NCI-H446 treated with DMSO at 0.1 percent for 48 hours (cell line): ENCODE data around the gene FGG.
"Not testable (repeated sequence)": the region's sequence is repeated elsewhere in the genome, so short reads cannot be mapped to it uniquely, and the experiment has no call there.

Source experiments
- DNase-seq: peaks from one replicate; lab custom pipeline; 2025; lab: John Stamatoyannopoulos, UW

The FGG gene

GRCh38 chr4:154610582-154610981, 1.9 kb downstream of the FGG start:
- DNase-seq, result no peak

GRCh38 chr4:154609532-154609931, 2.9 kb downstream of the FGG start:
- no peak for DNase-seq

- no peak for DNase-seq
Observed at GRCh38 chr4:154608361-154609252, 3.8 kb downstream of the FGG start.

DNA sequence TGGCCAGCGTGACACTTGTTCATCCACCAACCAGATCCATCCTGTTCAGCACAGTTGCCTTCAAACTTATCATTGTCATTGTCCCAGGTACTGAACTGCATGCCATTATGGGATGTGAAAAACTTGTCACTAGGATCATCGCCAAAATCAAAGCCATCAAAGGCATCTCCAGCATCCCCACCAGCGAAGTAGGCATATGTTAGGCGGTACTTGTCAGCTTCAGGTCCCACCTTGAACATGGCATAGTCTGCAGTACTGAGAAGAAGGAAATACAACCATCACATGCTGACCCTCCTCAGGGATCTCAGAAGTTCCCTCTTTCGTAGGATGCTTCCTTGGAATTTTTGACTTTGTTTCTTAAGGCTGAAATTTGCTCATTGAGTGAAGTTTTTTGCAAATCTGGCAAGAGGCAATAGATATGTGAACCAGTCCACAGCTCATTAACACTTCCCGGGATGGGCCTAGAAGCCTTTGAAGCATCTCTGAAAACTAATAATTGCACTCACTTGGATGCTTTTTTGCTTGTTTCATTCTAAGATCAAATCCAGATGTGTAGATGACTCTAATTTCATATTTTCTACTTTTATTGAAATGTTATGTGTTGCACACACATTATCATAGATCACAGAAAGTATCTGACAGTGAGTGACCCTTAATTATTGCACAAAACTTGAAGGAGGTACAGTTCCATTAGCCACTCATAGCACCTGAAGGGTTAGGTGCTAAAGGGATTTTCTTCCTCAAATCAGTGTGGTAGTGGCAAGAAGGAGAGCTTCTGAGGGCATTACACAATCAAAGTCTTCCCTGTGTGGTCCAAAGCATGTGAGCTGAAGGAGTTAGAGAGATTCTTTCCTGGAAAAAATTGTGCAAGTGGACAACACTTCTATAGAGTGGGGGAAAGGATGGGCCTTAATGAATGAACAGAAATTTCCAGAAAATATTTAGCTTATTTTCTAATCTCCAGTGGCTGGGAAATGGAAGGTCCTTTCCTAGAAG, 5.4 kb downstream of the FGG start:
- no peak for DNase-seq

DNA sequence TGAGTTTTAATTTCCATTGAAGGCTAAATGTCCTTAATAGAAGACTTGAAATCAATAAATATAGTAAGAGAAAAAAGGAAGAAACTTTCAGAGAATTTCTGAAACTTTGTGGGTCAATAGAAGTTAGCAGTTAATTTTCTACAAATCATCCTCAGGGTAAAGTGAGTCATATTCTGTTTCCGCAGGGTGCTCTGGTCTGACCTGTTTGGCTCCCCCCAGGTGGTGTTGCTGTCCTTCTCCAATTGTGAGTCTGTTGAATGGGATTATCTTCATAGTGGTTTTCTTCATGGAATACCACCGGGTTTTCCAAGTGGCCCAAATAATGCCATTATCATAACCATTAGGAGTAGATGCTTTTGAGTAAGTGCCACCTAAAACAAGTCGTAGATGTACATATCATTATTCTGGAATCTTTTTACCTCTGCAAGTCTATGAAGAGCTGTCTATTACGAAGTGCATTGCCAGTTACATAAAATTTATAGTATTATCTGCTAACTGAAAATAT, 7.7 kb downstream of the FGG start:
- DNase-seq, result no peak

DNA sequence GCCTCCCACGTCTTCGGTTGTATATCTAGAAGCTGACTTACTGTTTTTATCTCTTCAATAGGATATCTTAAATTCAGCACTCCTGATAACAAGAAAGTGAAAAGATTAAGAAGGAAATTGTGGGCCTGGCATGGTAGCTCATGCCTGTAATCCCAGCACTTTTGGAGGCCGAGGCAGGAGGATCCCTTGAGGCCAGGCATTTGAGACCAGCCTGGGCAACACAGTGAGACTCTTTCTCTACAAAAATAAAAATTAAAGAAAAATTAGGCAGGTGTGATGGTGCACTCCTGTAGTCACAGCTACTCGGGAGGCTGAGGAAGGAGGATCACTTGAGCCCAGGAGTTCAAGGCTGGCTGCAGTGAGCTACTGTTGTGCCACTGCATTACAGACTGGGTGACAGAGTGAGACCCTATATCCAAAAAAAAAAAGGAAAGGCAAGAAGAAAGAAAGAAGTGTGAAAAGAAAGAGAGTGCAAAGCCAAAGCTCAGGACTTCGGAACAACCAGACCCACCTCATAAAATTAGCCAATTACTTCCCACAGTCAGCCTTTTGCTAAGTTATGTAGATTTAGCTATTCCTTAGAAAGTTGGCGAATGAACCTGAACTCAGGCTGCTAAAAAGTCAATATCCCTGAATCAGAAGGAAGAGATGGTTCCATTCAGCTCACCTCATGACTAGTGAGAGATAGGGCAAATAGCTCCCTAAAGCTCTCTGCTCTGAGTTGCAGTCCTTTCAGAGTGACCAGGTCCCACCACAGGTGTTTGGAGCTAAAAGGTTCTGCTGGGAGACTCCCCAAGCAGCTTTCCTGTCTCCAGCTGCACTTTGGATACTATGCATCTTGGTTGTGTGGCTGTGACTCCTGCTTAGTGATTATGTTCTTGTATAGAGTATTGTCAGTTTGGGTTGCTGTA, 9.2 kb downstream of the FGG start:
- DNase-seq, result no peak

DNA sequence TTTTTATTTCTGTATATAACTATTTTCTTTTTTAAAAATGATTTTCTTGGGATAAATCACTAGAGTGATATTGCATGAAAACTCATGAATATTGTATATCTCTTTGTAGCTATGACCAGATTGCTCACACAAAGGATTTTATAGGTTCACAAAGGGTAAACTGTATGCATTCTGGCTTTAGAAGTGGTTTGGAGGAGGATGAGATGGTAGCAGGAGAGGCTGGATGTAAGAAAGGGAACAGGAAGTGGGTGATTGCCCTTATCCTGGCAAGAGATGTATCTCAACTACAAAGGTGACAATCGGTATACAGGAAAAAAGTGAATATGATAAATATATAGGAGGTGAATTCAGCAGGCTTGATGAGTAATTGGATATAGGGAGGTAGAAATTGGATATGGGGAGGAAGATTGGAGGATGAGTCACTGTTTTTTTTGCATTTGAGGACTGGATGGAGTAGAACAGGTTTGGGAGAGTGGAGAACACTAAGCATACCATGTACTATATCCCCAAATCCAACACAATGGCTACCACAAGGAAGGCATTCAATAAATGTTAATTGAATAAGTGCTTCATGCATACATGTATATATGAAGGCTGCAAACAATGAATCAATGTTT, 9.9 kb downstream of the FGG start:
- DNase-seq, result no peak

DNA sequence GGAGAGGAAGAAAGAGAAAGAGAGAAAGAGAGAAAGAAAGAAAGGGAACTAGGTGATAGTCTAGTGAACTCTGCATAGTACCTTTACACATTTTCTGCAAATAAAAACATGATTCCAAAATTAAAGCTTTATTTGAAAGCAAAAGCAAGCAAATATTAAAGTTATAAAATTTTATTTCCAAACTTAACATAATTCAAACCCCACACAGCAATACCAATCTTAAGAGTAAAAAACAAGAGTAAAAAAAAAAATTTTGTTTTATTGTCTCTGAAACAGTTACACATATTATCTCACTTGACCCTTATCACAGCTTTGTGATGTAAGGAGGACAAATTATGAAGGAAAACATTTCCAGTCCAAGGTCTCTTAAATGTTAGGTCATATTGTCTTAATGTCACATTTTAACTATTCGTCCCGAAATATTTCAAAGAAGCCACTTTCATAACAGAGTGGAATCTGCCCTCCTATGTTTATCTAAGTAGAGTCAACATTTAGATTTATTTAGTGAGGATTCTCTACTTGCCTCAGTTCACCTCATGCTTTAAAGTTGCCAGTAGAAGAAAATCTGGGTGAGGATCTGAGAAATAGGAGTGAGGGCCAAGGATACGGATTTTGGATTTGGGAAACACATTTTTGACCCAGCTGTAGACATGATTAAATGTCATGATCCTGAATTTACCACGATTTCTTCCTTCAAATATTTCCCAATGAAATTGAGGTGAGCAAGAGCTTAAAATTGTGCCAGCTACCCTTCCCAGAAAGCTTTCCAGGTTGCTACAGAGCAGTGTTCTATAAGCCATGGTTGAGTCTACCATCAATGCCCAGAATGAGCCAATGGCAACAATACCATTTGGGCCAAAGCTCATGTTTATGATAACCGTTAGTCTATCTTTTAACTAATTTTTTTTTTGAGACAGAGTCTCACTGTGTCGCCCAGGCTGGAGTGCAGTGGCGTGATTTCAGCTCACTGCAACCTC, 14.4 kb downstream of the FGG start:
- DNase-seq, result no peak

- DNase-seq, result not testable (repeated sequence)
Observed at GRCh38 chr4:154597281-154597680, 15.2 kb downstream of the FGG start.

DNA sequence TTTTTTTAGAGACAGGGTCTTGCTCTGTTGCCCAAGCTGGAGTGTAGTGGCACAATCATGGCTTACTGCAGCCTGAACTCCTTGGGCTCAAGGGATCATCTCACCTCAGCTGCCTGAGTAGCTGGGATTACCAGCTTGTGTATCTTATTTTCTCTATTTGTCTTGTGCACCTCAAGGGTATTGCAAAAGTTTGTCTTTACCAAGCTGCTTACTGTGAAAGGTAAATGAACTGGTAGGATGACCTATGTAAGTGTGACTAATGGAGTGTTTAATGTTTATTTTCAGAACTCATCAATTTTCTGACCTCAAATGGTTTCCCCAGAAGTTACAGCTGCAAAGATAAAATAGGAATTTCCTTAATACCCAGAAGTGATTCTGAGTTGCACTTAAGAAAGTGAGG, 16.6 kb downstream of the FGG start:
- DNase-seq, result no peak

DNA sequence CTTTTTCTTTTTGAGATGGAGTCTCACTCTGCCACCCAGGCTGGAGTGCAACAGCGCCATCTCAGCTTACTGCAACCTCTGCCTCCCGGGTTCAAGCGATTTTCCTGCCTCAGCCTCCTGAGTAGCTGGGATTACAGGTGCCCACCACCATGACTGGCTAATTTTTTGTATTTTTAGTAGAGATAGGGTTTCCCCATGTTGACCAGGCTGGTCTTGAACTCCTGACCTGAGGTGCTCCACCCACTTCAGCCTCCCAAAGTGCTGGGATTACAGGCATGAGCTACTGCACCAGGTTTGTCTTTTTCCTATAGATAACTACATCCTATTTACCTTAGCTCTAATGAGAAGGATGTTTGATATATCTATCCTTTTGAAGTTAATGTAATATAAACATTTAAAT, 18.1 kb downstream of the FGG start:
- not testable (repeated sequence) for DNase-seq

GRCh38 chr4:154593868-154594267, 18.6 kb downstream of the FGG start:
- no peak for DNase-seq

DNA sequence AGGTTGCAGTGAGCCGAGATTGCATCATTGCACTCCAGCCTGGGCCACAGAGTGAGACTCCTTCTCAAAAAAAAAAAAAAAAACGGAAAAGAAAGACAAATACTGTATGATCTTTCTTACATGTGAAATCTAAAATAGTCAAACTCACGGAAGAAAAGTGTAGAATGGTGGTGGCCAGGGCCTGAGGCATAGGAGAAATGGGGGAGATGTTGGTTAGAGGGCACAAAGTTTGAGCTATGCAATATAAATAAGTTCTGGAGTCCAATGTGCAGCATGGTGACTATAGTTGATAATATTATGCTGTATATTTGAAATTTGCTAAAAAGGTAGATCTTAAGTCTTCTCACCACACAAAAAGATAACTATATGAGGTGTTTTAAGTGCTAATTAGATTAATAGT, 20.6 kb downstream of the FGG start:
- DNase-seq, result no peak

GRCh38 chr4:154590329-154591006, 22.0 kb downstream of the FGG start, which contains the start of gene FGA:
FGA (minus strand) TSS chr4:154590742; CDS start chr4:154590687, 55 bp downstream.
- DNase-seq, result no peak

DNA sequence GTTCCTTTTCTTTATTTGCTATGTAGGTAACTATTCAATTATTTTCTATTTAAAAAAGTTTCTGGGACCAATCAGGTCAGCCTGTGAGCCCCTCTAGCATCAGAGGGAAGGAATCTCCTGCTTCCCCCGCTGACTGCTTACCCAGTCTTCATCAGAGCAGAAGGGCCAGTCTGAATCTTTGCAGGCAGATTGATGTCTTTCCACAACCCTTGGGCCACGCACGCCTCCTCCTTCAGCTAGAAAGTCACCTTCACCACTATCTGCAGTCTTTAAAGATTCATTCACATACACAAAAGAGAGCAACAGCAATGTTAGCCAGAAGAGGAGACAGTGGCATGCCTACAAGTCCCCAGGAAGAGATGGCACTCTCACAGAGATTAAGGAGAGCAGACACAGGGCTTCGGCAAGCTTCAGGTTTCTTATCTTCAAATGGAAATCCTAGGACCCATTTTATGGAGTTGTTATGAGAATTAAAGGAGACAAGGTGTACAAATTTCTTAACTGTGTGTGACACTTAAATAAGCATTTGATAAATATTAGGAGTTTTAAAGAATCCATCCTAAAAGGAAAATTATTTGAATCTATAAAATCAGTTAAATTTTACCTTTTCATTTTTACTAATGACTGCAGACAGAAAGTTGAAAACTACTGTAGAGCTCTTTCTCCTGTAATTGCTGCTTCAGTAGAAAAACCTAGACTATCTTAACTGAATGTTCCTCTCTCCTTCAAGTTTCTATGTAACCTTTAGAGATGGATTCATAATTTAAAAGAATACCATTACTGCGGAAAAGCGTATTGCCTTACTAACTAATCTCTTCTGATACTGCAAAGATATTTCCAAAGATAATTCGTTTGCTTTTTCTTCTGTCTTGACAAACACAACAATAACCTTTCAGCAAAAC, 22.9 kb downstream of the FGG start:
- DNase-seq, result no peak

- DNase-seq, result no peak
Observed at GRCh38 chr4:154588198-154588597, 24.3 kb downstream of the FGG start.

- DNase-seq, result no peak
Observed at GRCh38 chr4:154586296-154587033, 26.0 kb downstream of the FGG start.
